Measurements from ENCODE around the gene MAML3.

MAML3 gene

DNA sequence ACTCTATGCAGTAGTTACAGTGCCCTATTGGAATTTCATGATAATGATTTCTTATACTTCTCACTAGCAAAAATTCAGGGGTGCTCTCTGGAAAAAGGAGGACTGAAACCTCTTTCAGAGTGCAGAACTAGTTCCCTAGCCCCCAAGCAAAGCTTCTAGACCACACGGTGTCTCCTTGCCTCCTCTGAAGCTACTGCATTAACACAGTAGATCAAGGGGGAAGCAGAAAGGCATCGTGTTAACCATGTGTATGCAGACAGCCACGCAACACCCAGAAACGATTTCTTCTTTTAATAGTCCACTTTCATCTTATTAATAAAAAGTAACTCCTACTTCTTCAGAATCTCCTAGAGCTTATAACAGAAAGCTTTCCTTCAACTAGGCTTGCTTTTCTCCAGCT, 44.7 kb downstream of the MAML3 start:
- Histone ChIP-seq H3K27me3 (ENCODE audit: insufficient read depth, low read length) (no peaks in the 10 kb centered on the region), H3K36me3 (ENCODE audit: insufficient read depth, low read length) (no peaks in the 10 kb centered on the region), H3K4me2 (ENCODE audit: low read length) (no peak overlapping the region), H3K79me2 (ENCODE audit: insufficient read depth, low read length) (no peaks in the 10 kb centered on the region), H3F3A (ENCODE audit: insufficient read depth, low read length) (no peaks in the 10 kb centered on the region), H3K4me3 (ENCODE audit: low read depth, low read length, poor library complexity, severe bottlenecking) (no peak overlapping the region), H2AFZ (ENCODE audit: low read length) (no peak overlapping the region), H3K9me3 (ENCODE audit: low read length) (no peaks in the 10 kb centered on the region), H3K9me2 (ENCODE audit: low read depth, low read length) (no peaks in the 10 kb centered on the region), H3K4me1 (ENCODE audit: insufficient read depth, low read length, severe bottlenecking) (no peaks in the 10 kb centered on the region), H3K27ac (ENCODE audit: low read depth, low read length, poor library complexity, severe bottlenecking) (no peak overlapping the region), H4K20me1 (ENCODE audit: insufficient read depth, low read length) (no peaks in the 10 kb centered on the region), H3K9ac (ENCODE audit: low read length) (no peak overlapping the region)
- no peak for TF ChIP-seq CTCF (IDR thresholded peaks at IDR 0.05; ENCODE audit: low read length)
- no peak for TF ChIP-seq EZH2 (IDR thresholded peaks at IDR 0.05; ENCODE audit: borderline replicate concordance, low read length)

DNA sequence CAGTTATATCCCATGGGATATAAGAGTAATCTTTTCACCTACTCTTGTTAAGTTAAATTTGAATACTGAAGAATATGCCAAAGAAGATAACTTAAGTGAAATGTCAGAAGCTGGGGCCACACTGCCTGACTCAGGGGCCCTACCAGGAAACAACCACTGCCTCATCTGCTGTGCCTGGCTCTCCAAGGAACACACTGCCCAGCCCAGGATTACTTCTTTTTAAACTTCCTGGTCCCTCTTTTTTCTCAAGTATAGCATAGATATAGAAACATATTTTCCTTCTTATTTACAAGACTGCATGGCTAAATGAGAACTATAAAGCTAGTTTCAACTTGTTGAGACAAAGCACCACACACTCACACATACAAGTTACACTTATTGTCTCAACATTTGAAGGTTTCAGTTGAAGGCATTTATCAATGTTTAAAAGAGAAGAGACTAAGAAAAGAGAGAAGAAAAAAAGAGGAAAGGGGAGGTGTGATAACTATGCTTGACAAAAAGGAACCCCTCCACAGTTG, 45.2 kb downstream of the MAML3 start:
- TF ChIP-seq EZH2 (IDR thresholded peaks at IDR 0.05; ENCODE audit: borderline replicate concordance, low read length) (no peak), CTCF (IDR thresholded peaks at IDR 0.05; ENCODE audit: low read length) (no peak)
- H3K79me2 ChIP-seq (ENCODE audit: insufficient read depth, low read length) = no peaks in the 10 kb centered on the region
- no peak overlapping the region for H3K4me3 ChIP-seq (ENCODE audit: low read depth, low read length, poor library complexity, severe bottlenecking)
- H3K4me2 ChIP-seq (ENCODE audit: low read length) = no peak overlapping the region
- H3K36me3 ChIP-seq (ENCODE audit: insufficient read depth, low read length) = no peaks in the 10 kb centered on the region
- no peaks in the 10 kb centered on the region for H3K9me2 ChIP-seq (ENCODE audit: low read depth, low read length)
- H3K27ac ChIP-seq (ENCODE audit: low read depth, low read length, poor library complexity, severe bottlenecking) = no peak overlapping the region
- no peaks in the 10 kb centered on the region for H3K27me3 ChIP-seq (ENCODE audit: insufficient read depth, low read length)
- no peak overlapping the region for H2AFZ ChIP-seq (ENCODE audit: low read length)
- no peaks in the 10 kb centered on the region for H3K9me3 ChIP-seq (ENCODE audit: low read length)
- H3K9ac ChIP-seq (ENCODE audit: low read length) = no peak overlapping the region
- H4K20me1 ChIP-seq (ENCODE audit: insufficient read depth, low read length) = no peaks in the 10 kb centered on the region
- peaks cover 1% of the 10 kb centered on the region for H3K4me1 ChIP-seq (ENCODE audit: insufficient read depth, low read length, severe bottlenecking)
- no peaks in the 10 kb centered on the region for H3F3A ChIP-seq (ENCODE audit: insufficient read depth, low read length)

GRCh38 chr4:140108243-140108642, 45.7 kb downstream of the MAML3 start:
- Histone ChIP-seq H3K27me3 (ENCODE audit: insufficient read depth, low read length) (no peaks in the 10 kb centered on the region), H3K27ac (ENCODE audit: low read depth, low read length, poor library complexity, severe bottlenecking) (no peak overlapping the region), H2AFZ (ENCODE audit: low read length) (no peak overlapping the region), H3K4me1 (ENCODE audit: insufficient read depth, low read length, severe bottlenecking) (peaks cover 4% of the 10 kb centered on the region), H3K4me3 (ENCODE audit: low read depth, low read length, poor library complexity, severe bottlenecking) (no peak overlapping the region), H3K9me2 (ENCODE audit: low read depth, low read length) (no peaks in the 10 kb centered on the region), H4K20me1 (ENCODE audit: insufficient read depth, low read length) (no peaks in the 10 kb centered on the region), H3K9ac (ENCODE audit: low read length) (no peak overlapping the region), H3K36me3 (ENCODE audit: insufficient read depth, low read length) (no peaks in the 10 kb centered on the region), H3K9me3 (ENCODE audit: low read length) (no peaks in the 10 kb centered on the region), H3F3A (ENCODE audit: insufficient read depth, low read length) (no peaks in the 10 kb centered on the region), H3K4me2 (ENCODE audit: low read length) (no peak overlapping the region), H3K79me2 (ENCODE audit: insufficient read depth, low read length) (no peaks in the 10 kb centered on the region)
- TF ChIP-seq CTCF (IDR thresholded peaks at IDR 0.05; ENCODE audit: low read length) = no peak
- no peak for TF ChIP-seq EZH2 (IDR thresholded peaks at IDR 0.05; ENCODE audit: borderline replicate concordance, low read length)
